Measurements from ENCODE around the gene EPB41L4B. TPM values are rescaled to one million over a fixed set of nuclear protein-coding genes. Genes with fewer than 3 reads are reported as not detected.
A peak's percentile ranks its signal among the peaks of the same experiment; 100 is the strongest.

The EPB41L4B gene
- total and polyA plus RNA-seq, 12 donors = 0.20 to 15.2 (median 4.4) TPM

GRCh38 chr9:109182550-109182939 is 138.3 kb downstream of the EPB41L4B start:
- ATAC-seq (no peak), DNase-seq (no peak)
- peaks cover 0 to 9% (median 0%) of the 10 kb centered on the region in 9 donors for H3K4me1 ChIP-seq
- no peak overlapping the region for H3K27ac ChIP-seq
- 70 to 75% methylated on average over 9 of the region's 9 CpGs for whole genome bisulfite sequencing, 2 donors
- H3K4me3 ChIP-seq = no peak overlapping the region
- H3K9me3 ChIP-seq = no peaks in the 10 kb centered on the region
- no peak for TF ChIP-seq CTCF (IDR thresholded peaks at IDR 0.05)
- peaks cover 0 to 7% (median 0%) of the 10 kb centered on the region in 7 donors for H3K27me3 ChIP-seq
- intact Hi-C loops (cut with DNase I) = loop anchor here in 1 of 10 donors (10.0 kb wide), 1 partner anchor 142 kb away; the partner anchor contains the start of gene EPB41L4B
- H3K36me3 ChIP-seq = no peaks in the 10 kb centered on the region

- H3K36me3 ChIP-seq = no peaks in the 10 kb centered on the region
- WGBS, 2 donors = 93 to 97% methylated on average over 1 of the region's 1 CpG
- no peak overlapping the region for H3K27ac ChIP-seq
- peaks cover 0 to 7% (median 0%) of the 10 kb centered on the region in 7 donors for H3K27me3 ChIP-seq
- H3K4me1 ChIP-seq = no peaks in the 10 kb centered on the region
- DNase-seq = no peak
- H3K9me3 ChIP-seq = no peaks in the 10 kb centered on the region
- intact Hi-C loops (cut with DNase I) = loop anchor here in 1 of 10 donors (10.0 kb wide), 1 partner anchor 144 kb away; the partner anchor contains the start of gene EPB41L4B
- TF ChIP-seq CTCF (IDR thresholded peaks at IDR 0.05) = no peak
- ATAC-seq = no peak
- no peak overlapping the region for H3K4me3 ChIP-seq
These were observed 139.6 kb downstream of the EPB41L4B start for GRCh38 chr9:109181284-109181683.

- Histone ChIP-seq H3K4me3 (no peak overlapping the region), H3K4me1 (no peaks in the 10 kb centered on the region), H3K27ac (no peak overlapping the region), H3K9me3 (no peaks in the 10 kb centered on the region), H3K36me3 (no peaks in the 10 kb centered on the region), H3K27me3 (peaks cover 0 to 7% (median 0%) of the 10 kb centered on the region in 7 donors)
- intact Hi-C loops (cut with DNase I) = loop anchor here in 1 of 10 donors (10.0 kb wide), 1 partner anchor 145 kb away; the partner anchor contains the start of gene EPB41L4B
- 65 to 74% methylated on average over 9 of the region's 9 CpGs for WGBS, 2 donors
- DNase-seq (peak; percentile 11 to 47), ATAC-seq (peak in 4 of 8 donors; percentile 37 to 70 (median 48))
- no peak for TF ChIP-seq CTCF (IDR thresholded peaks at IDR 0.05)
These were observed 140.9 kb downstream of the EPB41L4B start for GRCh38 chr9:109179801-109180523.

DNA sequence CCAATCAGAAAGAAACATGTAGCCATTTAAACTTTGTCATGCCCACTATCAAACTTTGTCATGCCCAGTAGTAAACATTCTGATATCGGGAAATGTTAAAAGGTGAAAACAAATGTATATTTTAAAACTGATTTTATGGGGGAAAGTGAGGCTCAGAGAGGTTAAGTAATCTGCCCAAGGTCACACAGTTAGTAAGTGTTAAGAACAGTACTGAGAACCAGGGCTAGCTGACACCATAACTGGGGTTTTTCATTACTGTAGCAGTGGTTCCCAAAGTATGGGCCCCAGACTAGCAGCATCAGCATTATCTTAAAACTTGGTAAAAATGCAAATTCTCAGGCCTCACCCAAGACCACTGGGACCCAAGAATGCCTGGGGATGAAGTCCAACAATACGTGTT is 143.9 kb downstream of the EPB41L4B start:
- WGBS, 2 donors = 92 to 94% methylated on average over 2 of the region's 2 CpGs
- Histone ChIP-seq H3K9me3 (no peaks in the 10 kb centered on the region), H3K4me3 (no peak overlapping the region), H3K36me3 (no peaks in the 10 kb centered on the region), H3K4me1 (no peaks in the 10 kb centered on the region), H3K27me3 (peaks cover 0 to 7% (median 0%) of the 10 kb centered on the region in 7 donors), H3K27ac (no peak overlapping the region)
- TF ChIP-seq CTCF (IDR thresholded peaks at IDR 0.05) = no peak
- DNase-seq (no peak), ATAC-seq (no peak)
- intact Hi-C loops (cut with DNase I) = no loop called here

All from heart right ventricle (tissue), 16 donors.